ENCODE measurements around the gene SERTAD3.
"Not testable (repeated sequence)": the region's sequence is repeated elsewhere in the genome, so short reads cannot be mapped to it uniquely, and the experiment has no call there.

Gene SERTAD3

DNA sequence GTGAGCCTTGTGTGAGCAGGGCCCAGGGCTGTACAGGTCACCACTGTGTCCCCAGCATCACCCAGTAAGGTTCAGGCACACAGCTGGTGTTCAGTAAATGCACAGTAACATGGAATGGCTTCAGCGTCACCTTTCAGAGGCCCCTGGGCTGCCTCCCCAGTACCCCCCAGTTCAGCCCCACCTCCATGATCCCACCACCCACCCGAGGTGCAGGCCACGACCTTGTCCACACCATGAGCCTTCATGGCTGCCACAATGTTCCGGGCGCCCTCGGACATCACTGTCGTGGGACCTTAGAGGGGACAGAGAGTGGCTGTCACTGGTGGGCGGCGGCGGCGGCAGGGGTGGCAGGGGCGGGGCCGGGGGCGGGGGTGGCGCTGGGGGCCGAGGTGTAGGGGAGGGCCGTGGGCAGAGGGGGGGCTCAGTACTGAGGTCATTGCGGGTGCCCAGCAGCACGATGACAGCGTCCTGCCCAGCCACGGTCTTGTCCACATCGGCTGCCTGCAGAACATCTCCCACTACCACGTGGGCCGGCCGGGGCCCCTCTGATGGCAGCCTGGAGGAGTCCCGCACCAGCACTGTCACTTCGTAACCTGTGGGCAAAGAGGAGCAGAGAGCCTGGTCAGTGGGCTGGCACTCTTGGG is 13.9 kb upstream of the SERTAD3 start:
- no peak for DNase-seq (ENCODE audit: low spot score)

DNA sequence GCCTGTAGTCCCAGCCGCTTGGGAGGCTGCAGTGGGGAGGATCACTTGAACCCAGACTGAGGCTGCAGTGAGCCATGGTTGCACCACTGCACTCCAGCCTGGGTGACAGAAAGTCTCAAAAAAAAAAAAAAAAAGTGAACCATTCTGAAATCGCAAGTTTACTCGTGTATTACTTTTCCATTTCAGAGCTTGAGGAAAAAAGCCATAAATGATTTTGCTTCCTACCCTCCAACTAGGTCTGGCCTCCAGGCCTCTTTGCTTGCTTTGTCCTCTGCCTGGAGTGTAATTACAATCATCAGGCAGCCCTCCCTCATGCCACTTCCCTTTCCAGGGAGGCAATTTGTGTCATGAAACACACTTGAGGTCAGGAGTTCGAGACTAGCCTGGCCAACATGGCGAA is 12.9 kb upstream of the SERTAD3 start:
- no peak for DNase-seq (ENCODE audit: low spot score)

DNA sequence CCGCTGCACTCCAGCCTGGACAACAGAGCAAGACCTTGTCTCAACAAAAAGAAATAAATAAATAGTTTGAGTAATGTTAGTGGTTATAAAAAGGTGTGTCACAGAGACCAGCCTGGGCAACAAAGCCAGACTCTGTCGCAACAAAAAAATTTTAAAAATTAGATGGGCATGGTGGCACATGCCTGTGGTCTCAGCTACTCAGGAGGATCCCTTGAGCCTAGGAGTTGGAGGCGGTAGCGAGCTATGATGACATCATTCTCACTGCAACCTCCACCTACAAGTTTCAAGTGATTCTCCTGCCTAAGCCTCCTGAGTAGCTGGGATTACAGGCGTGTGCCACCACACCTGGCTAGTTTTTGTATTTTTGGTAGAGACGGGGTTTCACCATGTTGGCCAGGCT is 9.8 kb upstream of the SERTAD3 start:
- DNase-seq (ENCODE audit: low spot score) = peak; percentile 69

DNA sequence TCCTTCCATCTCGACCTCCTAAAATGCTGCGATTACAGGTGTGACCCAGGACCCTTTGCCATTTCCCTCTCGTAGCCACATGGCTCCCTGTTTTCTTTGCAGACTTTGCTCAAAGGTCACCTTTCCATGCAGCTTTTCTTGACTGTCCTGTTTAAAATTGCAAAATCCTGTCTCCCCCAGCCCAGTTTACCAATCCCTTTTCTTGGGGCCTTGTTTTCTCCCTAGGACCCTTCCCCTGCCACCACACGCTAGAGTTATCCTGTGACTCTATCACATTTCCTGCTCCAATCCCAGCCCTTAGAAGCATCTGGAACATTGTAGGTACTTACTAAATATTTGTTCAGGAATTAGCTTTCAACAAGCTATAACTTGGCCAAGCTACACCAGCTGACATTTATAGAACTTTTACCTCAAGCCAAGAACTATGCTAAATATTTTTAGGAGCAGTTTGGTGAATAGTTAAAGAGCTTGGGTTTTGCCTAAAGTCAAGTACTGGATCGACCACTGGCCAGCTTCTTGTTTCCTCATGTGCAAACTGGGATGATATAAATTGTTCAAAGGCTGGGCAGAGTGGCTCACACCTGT is 9.1 kb upstream of the SERTAD3 start:
- DNase-seq (ENCODE audit: low spot score) = no peak

DNA sequence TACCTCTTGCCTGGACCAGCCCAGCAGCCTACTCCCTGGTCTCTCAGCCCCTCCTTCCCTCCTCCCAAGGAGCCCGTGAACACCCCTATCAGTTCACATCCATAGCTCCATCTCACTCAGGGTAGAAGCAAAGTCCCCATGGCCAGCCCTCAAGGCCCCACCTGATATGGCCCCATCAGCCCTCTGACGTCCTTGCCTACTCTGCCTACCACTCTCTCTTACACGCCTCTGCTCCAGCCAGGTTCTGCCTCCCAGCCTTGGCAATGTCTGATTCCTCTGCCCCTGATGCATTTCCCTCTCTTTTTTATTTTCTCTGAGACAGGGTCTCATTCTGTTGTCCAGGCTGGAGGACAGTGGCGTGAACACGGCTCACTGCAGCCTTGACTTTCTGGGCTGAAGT is 7.9 kb upstream of the SERTAD3 start:
- DNase-seq (ENCODE audit: low spot score) = no peak

DNA sequence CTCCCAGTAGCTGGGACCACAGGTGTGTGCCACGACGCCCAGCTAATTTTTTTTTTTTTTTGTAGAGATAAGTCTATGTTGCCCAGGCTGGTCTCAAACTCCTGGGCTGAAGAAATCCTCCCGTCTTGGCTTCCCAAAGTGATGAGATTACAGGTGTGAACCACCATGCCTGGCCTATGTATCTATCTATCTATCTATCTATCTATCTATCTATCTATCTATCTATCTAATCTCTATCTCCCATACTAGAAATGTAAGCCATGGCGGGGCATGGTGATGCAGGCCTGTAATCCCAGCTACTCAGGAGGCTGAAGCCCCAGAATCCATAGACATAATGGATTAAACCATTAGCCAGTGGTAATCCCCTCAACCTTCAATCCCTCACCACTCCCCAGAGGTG is 6.5 kb upstream of the SERTAD3 start:
- DNase-seq (ENCODE audit: low spot score) = no peak

DNA sequence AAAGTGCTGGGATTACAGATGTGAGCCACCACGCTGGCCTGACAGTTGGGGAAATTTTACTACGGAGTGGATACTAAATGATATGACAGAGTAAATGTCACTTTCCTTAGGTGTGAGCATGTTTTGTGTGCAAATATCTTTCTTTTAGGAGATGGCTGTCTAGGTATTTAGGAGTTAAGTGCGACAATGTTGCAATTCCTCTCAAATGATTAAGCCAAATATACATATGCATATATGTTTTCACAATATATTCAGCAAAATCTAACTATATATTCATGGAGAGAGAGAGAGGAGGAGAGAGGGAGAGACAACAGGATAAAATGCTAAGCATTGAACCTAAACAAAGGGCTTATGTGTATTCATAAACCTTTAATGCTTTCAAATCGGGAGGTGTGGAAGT is 5.4 kb upstream of the SERTAD3 start:
- no peak for DNase-seq (ENCODE audit: low spot score)

DNA sequence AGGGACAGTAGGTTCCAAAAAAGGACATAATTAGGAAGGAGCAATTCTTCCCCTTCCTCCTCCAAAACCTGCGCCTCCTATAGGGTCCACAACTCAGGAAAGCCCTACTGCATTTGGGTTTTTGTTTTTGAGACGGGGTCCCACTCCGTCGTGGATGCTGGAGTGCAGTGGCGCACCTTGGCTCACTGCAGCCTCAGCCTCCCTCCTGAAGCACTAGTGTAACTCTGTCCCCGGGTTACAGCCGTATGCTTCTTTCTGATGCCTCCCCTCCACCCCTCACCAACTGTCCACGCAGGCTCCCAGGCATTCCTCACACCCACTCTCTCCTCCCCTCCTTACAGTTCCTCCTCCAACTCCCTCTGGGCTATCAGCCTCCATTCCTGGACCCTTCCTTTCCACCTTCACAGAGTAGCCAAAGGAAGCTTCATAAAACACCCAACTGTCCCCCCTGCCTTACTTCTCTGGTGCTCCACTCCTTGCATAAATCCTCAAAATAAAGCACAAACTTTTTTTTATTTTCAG is 2.2 kb upstream of the SERTAD3 start:
- no peak for DNase-seq (ENCODE audit: low spot score)

DNA sequence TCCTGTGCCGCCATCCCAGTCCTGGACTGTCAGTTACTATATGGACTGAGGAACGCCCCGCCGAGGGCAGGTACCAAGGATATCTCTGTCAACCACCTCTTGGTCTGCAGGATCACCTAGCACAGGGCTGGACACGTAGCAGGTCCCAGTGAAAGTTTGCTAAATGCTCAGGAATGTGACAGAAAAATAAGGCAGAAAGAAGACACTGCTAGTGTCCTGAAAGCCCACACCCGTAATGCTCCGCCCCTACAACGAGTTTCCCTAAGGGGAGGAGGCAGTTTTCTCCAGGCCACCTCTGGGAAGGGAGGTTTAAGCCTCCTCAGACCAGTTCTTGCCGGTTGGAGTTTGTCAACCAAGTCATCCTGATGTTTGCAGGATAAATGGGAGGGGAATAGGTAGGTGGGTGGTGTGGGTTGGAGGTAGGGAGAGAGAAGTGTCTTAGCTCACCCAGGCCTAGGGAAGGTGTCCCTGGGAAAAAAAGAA is 1.7 kb upstream of the SERTAD3 start:
- DNase-seq (ENCODE audit: low spot score) = peak; percentile 55

DNA sequence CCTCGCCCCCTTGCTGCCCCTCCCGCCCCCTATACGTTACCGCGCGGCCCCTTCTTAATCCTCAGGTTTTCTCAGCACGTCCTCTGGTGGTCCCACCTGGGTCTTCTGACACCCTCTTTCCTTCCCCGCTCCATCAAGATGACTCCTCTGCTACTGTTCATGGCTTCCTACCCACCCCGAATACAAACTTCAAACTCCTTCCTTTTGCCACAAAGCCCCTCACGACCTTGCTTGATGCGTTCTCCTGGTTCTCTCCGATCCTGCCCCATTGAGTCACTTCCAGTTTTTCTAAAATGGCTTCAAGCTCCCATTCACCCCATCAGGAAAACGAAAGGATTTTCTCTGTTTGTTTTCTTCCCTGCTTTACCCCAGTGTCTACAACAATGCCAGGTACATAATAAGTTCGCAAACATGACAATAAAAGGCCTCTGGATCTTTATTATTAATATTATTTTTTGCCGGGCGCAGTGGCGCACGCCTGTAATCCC is 734 bp upstream of the SERTAD3 start:
- no peak for DNase-seq (ENCODE audit: low spot score)

DNA sequence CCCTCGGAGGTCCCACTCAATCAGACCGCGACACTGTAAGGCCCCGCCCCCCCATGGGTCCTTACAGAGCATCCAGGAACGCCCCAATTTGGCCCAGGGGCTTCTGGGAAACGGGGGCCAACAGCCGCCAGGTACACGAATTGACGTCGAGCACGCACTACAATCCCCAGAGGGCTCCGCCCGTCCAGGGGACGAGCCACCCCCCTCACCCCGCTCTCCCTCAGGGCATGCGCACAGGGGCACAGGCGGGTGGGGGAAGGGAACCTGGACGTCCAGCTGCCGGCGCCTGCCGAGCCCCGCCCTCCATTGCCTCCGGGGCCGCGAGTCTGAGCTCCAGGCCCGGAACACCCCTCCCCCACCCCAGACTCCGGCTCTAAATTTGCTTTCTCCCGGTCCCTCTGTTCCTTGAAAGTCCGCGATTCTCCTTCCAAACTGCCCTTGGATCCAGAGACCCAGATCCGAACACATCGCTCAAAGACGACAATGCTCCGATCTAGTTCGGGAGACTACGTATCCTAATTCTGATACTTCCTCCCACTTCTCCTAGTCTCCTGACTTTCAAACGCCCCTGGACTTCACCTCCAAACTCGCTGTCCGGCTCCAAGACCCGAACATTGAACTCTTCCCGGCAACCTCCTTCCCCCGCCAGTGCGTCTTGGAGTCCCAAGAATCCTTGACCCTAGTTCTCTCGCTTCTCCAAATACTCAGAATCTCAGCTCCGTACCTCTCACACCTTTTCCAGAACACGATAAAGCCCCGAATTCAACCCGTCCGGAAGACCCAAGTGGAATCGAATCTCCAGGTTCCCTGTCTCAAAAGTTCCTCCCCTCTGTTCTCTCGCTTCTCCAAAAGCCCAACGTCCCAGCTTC is 770 bp downstream of the SERTAD3 start:
- peak; percentile 100 for DNase-seq (ENCODE audit: low spot score)

DNA sequence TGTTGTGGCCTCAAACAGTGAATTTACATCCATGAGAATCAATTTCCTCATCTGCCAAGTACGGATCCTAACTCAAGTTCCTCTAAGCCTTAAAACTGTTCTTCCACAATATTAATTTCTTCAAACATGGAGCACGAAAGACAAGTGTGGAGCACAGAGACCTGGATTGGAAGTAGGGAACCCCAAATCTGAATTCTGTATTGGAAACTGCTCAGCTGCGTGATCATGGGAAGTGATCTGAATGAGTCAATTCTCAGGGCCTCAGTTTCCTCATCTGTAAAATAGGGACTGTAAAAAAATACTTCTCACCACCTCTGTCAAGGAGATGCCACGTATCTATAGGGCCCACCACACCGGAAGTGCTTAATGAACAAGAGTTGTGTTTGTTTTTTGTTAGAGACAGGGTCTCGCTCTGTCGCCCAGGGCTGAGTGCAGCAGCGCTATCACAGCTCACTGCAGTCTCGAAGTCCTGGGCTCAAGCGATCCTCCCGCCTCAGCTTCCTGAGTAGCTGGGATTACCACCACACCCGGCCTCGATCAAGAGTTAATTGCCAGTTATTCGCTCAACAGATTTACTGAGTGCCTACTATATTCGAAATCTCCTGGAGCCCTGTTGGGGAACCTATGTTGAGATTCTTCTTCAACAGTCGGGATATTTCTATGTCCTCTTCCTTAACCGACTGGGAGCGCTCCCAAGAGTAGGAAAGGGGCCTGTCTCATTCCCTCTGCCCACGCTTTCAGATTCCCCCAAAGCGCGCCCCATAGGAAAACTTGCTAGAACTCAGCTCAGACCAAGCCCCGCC is 1.6 kb downstream of the SERTAD3 start:
- DNase-seq (ENCODE audit: low spot score) = no peak

DNA sequence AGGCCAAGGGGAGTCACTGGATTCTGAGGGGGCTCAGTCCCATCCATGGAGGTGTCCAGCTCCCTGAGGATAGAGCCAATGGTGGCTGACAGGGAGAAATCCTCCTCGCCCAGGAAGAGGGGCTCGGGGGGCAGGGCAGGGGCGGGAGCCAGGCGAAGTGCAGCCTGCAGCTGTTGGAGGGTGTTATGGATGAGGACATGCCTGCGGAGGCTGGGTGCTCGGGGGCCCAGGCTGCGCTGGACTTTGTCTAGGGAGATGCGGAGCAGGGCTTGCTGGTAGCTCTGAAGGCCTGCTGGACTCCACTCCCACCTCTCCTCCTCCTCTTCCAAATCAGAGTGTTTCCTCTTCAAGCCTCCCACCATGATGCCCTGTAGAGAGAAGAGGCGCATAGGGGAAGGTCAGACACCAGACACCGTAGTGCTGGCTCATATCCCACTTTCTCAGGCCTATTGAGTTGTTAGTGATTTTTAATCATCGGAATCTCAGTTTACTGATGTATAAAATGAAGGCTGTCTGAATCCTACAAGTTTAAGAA is 2.3 kb downstream of the SERTAD3 start:
- no peak for DNase-seq (ENCODE audit: low spot score)

DNA sequence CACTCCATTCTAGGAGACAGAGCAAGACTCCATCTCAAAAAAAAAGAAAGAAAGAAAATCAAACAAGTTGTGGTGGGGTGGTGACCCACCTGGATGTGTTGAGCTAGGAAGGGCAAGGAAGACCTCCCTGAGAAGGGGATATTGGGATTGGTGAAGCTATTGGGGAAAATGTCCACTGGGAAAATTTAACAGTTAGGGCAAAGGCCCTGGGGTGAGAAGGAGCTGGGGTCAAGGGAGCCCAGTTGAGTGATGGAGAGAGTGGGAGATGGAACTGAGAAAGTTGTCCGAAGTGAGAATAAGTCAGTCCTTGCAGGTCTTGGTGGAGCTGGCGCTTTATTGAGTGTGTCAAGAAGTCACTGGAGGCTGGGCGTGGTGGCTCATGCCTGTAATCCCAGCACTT is 5.9 kb downstream of the SERTAD3 start:
- no peak for DNase-seq (ENCODE audit: low spot score)

DNA sequence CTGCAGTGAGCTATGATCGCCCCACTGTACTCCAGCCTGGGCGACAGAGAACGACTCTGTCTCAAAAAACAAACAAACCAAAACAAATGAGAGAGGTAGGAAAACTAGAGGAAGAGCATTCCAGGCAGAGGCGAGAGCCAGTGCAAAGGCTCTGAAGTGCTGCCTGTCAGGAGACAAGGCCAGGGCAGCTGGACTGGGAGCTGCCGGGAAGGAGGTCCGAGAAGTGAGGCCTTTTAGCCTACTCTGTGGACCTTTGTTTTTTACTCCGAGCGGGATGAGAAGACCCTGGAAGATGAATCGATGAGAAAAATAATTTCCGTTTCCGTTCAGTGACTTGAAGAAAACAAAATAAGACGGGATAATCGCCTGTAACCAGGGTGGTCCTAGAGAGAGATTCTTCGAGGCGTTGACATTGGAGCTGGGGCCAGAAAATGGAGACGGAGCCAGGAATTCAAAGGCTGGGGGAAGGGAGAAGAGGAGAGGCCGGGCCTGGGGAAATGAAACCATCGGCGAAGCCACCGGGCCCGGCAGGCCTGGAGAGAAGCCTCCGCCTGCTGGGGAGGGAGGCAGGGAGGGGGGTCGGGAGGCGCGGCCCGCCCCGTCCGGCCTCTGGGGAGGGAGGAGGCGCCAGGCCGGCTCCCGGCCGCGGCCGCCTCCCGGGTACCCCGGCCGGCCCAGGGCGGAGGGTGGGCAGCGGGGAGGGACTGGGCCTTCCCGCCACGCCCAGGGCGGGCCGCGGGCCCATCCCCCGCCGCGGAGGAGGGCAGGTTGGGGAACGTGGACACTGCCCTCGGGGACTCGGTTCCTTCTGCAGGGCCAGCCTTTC is 10.5 kb downstream of the SERTAD3 start:
- DNase-seq (ENCODE audit: low spot score) = peak; percentile 91

DNA sequence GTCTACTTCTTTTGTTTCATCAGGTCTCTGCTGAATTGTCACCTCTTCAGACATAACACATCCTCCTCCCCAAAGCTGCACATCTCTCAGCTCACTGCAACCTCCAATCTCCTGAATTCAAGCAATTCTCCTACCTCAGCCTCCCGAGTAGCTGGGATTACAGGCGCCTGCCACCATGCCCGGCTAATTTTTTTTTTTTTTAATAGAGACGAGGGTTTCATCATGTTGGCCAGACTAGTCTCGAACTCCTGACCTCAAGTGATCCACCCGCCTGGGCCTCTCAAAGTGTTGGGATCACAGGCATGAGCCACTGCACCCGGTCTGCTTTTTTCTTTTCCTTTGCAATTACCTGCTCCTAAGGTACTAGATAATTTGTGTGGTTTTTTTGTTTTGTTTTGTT is 11.4 kb downstream of the SERTAD3 start:
- not testable (repeated sequence) for DNase-seq (ENCODE audit: low spot score)

DNA sequence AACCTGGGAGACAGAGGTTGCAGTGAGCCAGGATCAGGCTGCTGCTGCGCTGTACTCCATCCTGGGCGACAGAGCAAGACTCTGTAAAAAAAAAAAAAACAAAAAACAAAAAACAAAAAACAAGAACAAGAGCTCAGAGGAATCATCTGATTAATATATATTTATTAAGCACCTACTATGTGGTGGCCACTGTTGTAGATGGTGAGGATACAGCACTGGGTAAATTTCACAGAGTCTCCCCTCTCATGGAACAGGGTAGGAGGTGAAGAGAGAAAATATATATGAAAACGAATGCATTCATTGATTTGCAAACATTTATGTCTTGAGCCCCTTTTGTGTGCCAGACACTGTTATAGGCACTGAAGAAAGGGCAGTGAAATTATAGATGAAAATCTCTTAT is 12.4 kb downstream of the SERTAD3 start:
- no peak for DNase-seq (ENCODE audit: low spot score)

DNA sequence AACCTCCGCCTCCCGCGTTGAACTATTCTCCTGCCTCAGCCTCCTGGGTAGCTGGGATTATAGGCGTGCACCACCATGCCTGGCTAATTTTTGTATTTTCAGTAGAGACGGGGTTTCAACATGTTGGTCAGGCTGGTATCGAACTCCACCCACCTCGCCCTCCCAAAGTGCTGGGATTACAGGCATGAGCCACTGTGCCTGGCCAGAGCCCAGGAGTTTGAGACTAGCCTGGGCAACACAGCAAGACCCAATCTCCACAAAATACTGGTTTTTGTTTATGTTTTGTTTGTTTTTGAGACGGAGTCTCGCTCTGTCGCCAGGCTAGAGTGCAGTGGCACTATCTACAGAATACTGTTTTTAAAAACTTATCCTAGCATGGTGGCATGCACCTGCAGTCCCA is 13.9 kb downstream of the SERTAD3 start:
- DNase-seq (ENCODE audit: low spot score) = not testable (repeated sequence)

DNA sequence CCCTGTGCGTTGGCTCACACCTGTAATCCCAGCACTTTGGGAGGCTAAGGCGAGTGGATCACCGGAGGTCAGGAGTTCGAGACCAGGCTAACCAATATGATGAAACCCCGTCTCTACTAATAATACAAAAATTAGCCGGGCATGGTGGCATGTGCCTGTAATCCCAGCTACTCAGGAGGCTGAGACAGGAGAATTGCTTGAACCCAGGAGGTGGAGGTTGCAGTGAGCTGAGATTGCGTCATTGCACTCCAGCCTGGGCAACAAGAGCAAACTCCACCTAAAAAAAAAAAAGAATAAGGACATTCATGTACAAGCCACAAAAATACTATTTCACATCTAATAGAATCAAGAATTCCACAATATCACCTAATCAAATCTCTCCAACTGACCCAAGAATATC is 15.9 kb downstream of the SERTAD3 start:
- DNase-seq (ENCODE audit: low spot score) = not testable (repeated sequence)

DNA sequence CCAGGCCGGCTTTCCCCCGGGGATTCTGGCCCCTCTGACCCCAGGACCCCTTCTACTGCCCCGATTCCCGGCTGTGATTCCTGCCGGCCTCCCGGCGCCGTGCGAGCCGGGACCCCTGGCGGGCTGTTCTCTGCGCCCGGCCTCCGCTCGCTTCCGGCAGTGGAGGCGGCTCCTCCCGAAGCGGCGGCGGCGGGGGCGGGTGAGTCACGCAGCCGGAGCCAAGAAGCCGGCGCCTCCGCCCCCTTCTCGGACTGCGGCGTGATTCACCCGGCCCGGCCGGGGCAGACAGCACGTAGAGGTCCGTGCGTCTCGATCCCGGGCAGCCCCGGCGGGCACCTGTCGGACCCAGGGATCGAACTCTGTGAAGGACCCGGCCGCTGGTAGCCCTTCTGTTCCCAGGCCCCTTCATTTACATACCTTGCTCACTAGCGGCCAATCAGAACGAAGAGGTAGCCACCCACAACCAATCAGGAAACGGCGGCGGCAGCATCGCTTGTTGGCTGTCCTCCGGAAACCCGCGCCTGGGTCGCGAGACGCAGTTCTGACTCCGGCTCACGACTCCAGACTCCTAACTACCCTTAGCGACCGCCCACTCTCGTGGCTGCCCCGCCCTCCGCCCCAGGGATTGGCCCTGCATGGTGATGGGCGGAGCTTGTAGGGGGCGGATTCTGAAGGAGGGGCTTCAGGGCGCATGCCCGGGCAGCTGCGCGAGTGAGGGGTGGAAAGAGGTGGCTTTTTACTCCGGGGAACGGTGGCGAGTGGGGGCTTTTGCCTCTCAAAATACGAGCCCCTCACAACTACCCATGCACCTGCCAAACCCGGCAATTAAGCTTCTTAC is 18.5 kb downstream of the SERTAD3 start, which contains the start of gene SERTAD1:
SERTAD1 (minus strand) TSS at position 543 of the 838 bp plus-strand sequence. CDS start 2,446 bp downstream, outside the sequence.
- peak; percentile 99 for DNase-seq (ENCODE audit: low spot score)
